A549 (cell line): Measurements from ENCODE around the gene CELSR1. TPM values are rescaled to one million over a fixed set of nuclear protein-coding genes. Genes with fewer than 3 reads are reported as not detected.

ENCODE experiments used
- ATAC-seq, 2 experiments: fragments of 200-7000 bp in 1 of 2; fragments of >200 bp in 1 of 2; cut with Nextera tagmentation in 1 of 2; cut with Tn5 transposase in 1 of 2; 3 replicates each; pipeline versions ENCODE4 v1.8.0 to v1.9.1; 2018 to 2020; ENCODE audit warnings: mild to moderate bottlenecking in 1 of 2, moderate library complexity in 1 of 2
- CTCF ChIA-PET: fragments of 300-600 bp; sonication (Branson Sonifier 250); formaldehyde crosslinking; extraction: SDS; loops from one replicate; lab custom pipeline; 2021; ENCODE audit warnings: antibody characterized with exemption, inconsistent platforms; lab: Yijun Ruan, JAX
- POLR2A ChIA-PET: fragments of 350-600 bp; formaldehyde crosslinking; extraction: SDS; loops from one replicate; lab custom pipeline; 2021; ENCODE audit warnings: antibody characterized with exemption, inconsistent platforms; lab: Yijun Ruan, JAX
- DNase-seq, 2 experiments: peaks; one replicate each; pipeline versions ENCODE4 v3.0.0 to v3.0.0-alpha.2; 2011 to 2016; ENCODE audit warnings: low read depth in 1 of 2, low spot score in 1 of 2
- FAIRE-seq: peaks from 2 replicates; lab custom pipeline; 2011; peaks lifted over from hg19 to GRCh38; lab: Jason Lieb, UNC
- H3K27ac ChIP-seq, 2 experiments: fragments of >200 bp; sonication (Bioruptor Twin); formaldehyde crosslinking; 3 replicates each; pipeline ENCODE4 v1.5.1; 2016 to 2017
- H3K4me1 ChIP-seq: fragments of >200 bp; sonication (Bioruptor Twin); formaldehyde crosslinking; 3 replicates; pipeline ENCODE4 v1.6.1; 2016
- H3K4me2 ChIP-seq: fragments of >200 bp; sonication (Bioruptor Twin); formaldehyde crosslinking; 3 replicates; pipeline ENCODE4 v1.6.1; 2016
- H3K4me3 ChIP-seq: fragments of >200 bp; sonication (Bioruptor Twin); formaldehyde crosslinking; 3 replicates; pipeline ENCODE4 v1.5.1; 2016
- H3K9me3 ChIP-seq: fragments of >200 bp; sonication (Bioruptor Twin); formaldehyde crosslinking; 3 replicates; pipeline ENCODE4 v1.6.1; 2016
- ATOH8 ChIP-seq: fragments of 250-450 bp; sonication (Bioruptor Pico); IDR thresholded peaks from 2 replicates; pipeline ENCODE4 v1.5.0; 2020; ENCODE audit warnings: low read depth, mild to moderate bottlenecking, moderate library complexity
- BHLHE40 ChIP-seq: IDR thresholded peaks from 2 replicates; pipeline ENCODE4 v1.6.1; 2012; ENCODE audit warnings: low read depth, low read length, inconsistent platforms
- EP300 ChIP-seq, 2 experiments: fragments of >200 bp; sonication (Bioruptor Twin); formaldehyde crosslinking; IDR thresholded peaks; 2 replicates in 1 of 2; 3 replicates in 1 of 2; pipeline ENCODE4 v1.6.1; 2016 to 2017
- FOSL2 ChIP-seq, 2 experiments: fragments of 450-650 bp in 1 of 2; fragments of >200 bp in 1 of 2; sonication (Bioruptor Twin) in 1 of 2; formaldehyde crosslinking; IDR thresholded peaks; 2 replicates each; pipeline versions ENCODE4 v1.5.0 to v1.6.1; 2016 to 2020; ENCODE audit warnings: mild to moderate bottlenecking in 1 of 2, moderate library complexity in 1 of 2
- GATA3 ChIP-seq: IDR thresholded peaks from 2 replicates; pipeline ENCODE4 v1.6.1; 2012; ENCODE audit warnings: borderline replicate concordance
- HDAC2 ChIP-seq: fragments of 200-600 bp; sonication (generic); IDR thresholded peaks from 2 replicates; pipeline ENCODE4 v1.6.1; 2016
- HMGXB4 ChIP-seq: fragments of 250-450 bp; sonication (Bioruptor Pico); IDR thresholded peaks from 2 replicates; pipeline ENCODE4 v1.5.0; 2021; ENCODE audit warnings: mild to moderate bottlenecking, moderate library complexity, borderline replicate concordance
- HOXB5 ChIP-seq: fragments of 250-450 bp; sonication (Bioruptor Pico); IDR thresholded peaks from 2 replicates; pipeline ENCODE4 v1.5.0; 2020; ENCODE audit warnings: mild to moderate bottlenecking, moderate library complexity
- JUN ChIP-seq, 2 experiments: fragments of >200 bp; sonication (Bioruptor Twin); formaldehyde crosslinking; IDR thresholded peaks; 2 replicates in 1 of 2; 3 replicates in 1 of 2; pipeline ENCODE4 v1.6.1; 2016 to 2017
- MAZ ChIP-seq: fragments of 150-350 bp; IDR thresholded peaks from 2 replicates; pipeline ENCODE4 v1.6.1; 2014; ENCODE audit warnings: antibody characterized with exemption, low read depth, low read length, borderline replicate concordance
- PBX3 ChIP-seq: IDR thresholded peaks from 2 replicates; pipeline ENCODE4 v1.6.1; 2012
- PHF8 ChIP-seq: fragments of 200-600 bp; sonication (generic); IDR thresholded peaks from 2 replicates; pipeline ENCODE4 v1.6.1; 2016; ENCODE audit warnings: low read depth, mild to moderate bottlenecking, antibody characterized with exemption, moderate library complexity, borderline replicate concordance
- REST ChIP-seq: fragments of 200-600 bp; sonication (generic); IDR thresholded peaks from 2 replicates; pipeline ENCODE4 v1.6.1; 2016; ENCODE audit warnings: antibody characterized with exemption, mild to moderate bottlenecking, moderate library complexity
- RFX5 ChIP-seq: fragments of 450-650 bp; IDR thresholded peaks from 2 replicates; pipeline ENCODE4 v1.7.1; 2014; ENCODE audit warnings: antibody characterized with exemption, mild to moderate bottlenecking, moderate library complexity
- USF2 ChIP-seq: fragments of 450-650 bp; IDR thresholded peaks from 2 replicates; pipeline ENCODE4 v1.6.1; 2014; ENCODE audit warnings: antibody characterized with exemption
- WGBS: methylation state at CpG from one replicate; pipeline ENCODE4 v1.1.6; 2017; ENCODE audit errors: missing lambda C conversion rate; 5-methylcytosine and 5-hydroxymethylcytosine counted together
- polyA plus RNA-seq, 4 experiments: library from polyadenylated mRNA; depleted of rRNA in 3 of 4; stranded (reverse); fragments of >200 nt; fragmentation: RNase III in 1 of 4; extraction: RNeasy Plus Mini Kit Qiagen cat#74134 plus additional on column Dnase treatment in 1 of 4; gene quantifications; 2 replicates in 3 of 4; 3 replicates in 1 of 4; pipeline ENCODE4 v1.2.3, GENCODE V29; 2011 to 2017

The CELSR1 gene
- polyA plus RNA-seq, 2 of the 4 experiments (the other 2 are of a cell fraction): 15.3 to 31.8 TPM

- ATAC-seq (no peak), FAIRE-seq (no peak), DNase-seq (no peak)
- H3K4me3 ChIP-seq: no peak overlapping the region
- no peaks in the 10 kb centered on the region for H3K9me3 ChIP-seq
- H3K27ac ChIP-seq: no peak overlapping the region
- 0 out of 3 replicates have a peak, but pooled peaks cover 2% of the 10 kb centered on the region for H3K4me1 ChIP-seq
- H3K4me2 ChIP-seq: no peak overlapping the region
- POLR2A ChIA-PET: no interaction called here
- TF ChIP-seq HOXB5 (CRISPR knock-in tag): no peak
- TF ChIP-seq USF2: no peak
- TF ChIP-seq BHLHE40: no peak
- no peak for TF ChIP-seq FOSL2 (IDR thresholded peaks at IDR 0.05)
- no peak for TF ChIP-seq FOSL2 (CRISPR knock-in tag; IDR thresholded peaks at IDR 0.05)
- TF ChIP-seq EP300 (IDR thresholded peaks at IDR 0.05): no peak
- TF ChIP-seq ATOH8 (CRISPR knock-in tag): no peak
- CTCF ChIA-PET: interaction anchor here (1.4 to 7.8 kb wide), 2 partner anchors 8 to 179 kb away, joined by 3 to 171 read pairs; no protein-coding TSS in a partner anchor
- 88% methylated on average over 19 of the region's 25 CpGs for WGBS
Measured at GRCh38 chr22:46362203-46362933, 175.1 kb downstream of the CELSR1 start.

GRCh38 chr22:46361826-46362202 lies 175.6 kb downstream of the CELSR1 start:
- Histone ChIP-seq H3K4me2 (no peak overlapping the region), H3K4me3 (no peak overlapping the region), H3K4me1 (no peaks in the 10 kb centered on the region), H3K27ac (no peak overlapping the region), H3K9me3 (no peaks in the 10 kb centered on the region)
- ATAC-seq (no peak), DNase-seq (no peak), FAIRE-seq (no peak)
- TF ChIP-seq PHF8 (no peak), PBX3 (no peak), RFX5 (no peak), REST (no peak), HMGXB4 (CRISPR knock-in tag) (no peak), MAZ (no peak), HDAC2 (no peak), GATA3 (no peak), JUN (IDR thresholded peaks at IDR 0.05) (no peak)
- WGBS: 94% methylated on average over 11 of the region's 11 CpGs
- POLR2A ChIA-PET: no interaction called here
- CTCF ChIA-PET: interaction anchor here (7.8 kb wide), 1 partner anchor 179 kb away, joined by 171 read pairs; no protein-coding TSS in a partner anchor
